GM12875 (cell line): ENCODE measurements around the gene BBX.
A peak's percentile ranks its signal among the peaks of the same experiment; 100 is the strongest.

Experiments
- H3K4me3 ChIP-seq: one replicate; pipeline ENCODE4 v1.5.1; 2011; ENCODE audit warnings: low read depth, low read length, control low read depth
- CTCF ChIP-seq: IDR thresholded peaks from 2 replicates; pipeline ENCODE4 v1.5.1; 2011; ENCODE audit warnings: low read depth, mild to moderate bottlenecking, control low read depth, inconsistent platforms, low read length, moderate library complexity, borderline replicate concordance; ENCODE audit not compliant: insufficient read depth

The BBX gene

GRCh38 chr3:107644631-107645030, 121.9 kb downstream of the BBX start:
- no peak for TF ChIP-seq CTCF
- H3K4me3 ChIP-seq: no peak overlapping the region

GRCh38 chr3:107650788-107651187, 128.0 kb downstream of the BBX start:
- no peak overlapping the region for H3K4me3 ChIP-seq
- TF ChIP-seq CTCF: no peak

GRCh38 chr3:107651782-107652181, 129.0 kb downstream of the BBX start:
- no peak overlapping the region for H3K4me3 ChIP-seq
- TF ChIP-seq CTCF: no peak

GRCh38 chr3:107654218-107654617, 131.5 kb downstream of the BBX start:
- no peak overlapping the region for H3K4me3 ChIP-seq
- TF ChIP-seq CTCF: no peak

- H3K4me3 ChIP-seq: no peak overlapping the region
- no peak for TF ChIP-seq CTCF
These were observed 135.2 kb downstream of the BBX start for GRCh38 chr3:107657971-107658370.

GRCh38 chr3:107660306-107660976, 137.7 kb downstream of the BBX start:
- TF ChIP-seq CTCF: peak; percentile 41; the same call in 1 of the 2 replicates

GRCh38 chr3:107661447-107662123, 138.8 kb downstream of the BBX start:
- TF ChIP-seq CTCF: no peak
- no peak overlapping the region for H3K4me3 ChIP-seq

More at GRCh38 chr3:107660306-107660976, 137.7 kb downstream of the BBX start:
- H3K4me3 ChIP-seq: no peak overlapping the region
